ENCODE data around the gene TMEM209.
"Not testable (repeated sequence)": the region's sequence is repeated elsewhere in the genome, so short reads cannot be mapped to it uniquely, and the experiment has no call there.

The TMEM209 gene

DNA sequence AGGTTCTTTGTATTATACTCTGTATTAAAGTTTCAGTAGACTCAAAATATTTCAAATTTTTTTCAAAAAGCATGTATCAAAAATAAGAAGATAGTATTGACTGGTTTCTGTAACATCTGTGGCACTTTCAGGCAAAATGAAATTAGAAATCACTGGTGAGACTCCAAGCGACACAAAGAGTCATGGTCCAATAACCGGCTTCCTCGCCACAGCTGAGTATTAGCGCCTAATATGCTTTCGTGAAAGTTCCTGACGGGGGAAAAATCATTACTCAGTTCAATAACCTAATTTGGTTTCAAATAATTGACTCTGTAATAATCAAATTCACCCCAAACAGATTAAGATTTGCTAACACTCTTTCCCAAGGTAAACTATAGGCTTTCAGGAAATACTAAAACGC is 13.4 kb downstream of the TMEM209 start:
- Histone ChIP-seq H3K9ac (ENCODE audit: low read length) (no peak overlapping the region), H3K4me3 (ENCODE audit: low read depth, low read length) (no peak overlapping the region), H3K36me3 (ENCODE audit: control insufficient read depth, insufficient read depth, low read length) (peaks cover 67% of the 10 kb centered on the region)

DNA sequence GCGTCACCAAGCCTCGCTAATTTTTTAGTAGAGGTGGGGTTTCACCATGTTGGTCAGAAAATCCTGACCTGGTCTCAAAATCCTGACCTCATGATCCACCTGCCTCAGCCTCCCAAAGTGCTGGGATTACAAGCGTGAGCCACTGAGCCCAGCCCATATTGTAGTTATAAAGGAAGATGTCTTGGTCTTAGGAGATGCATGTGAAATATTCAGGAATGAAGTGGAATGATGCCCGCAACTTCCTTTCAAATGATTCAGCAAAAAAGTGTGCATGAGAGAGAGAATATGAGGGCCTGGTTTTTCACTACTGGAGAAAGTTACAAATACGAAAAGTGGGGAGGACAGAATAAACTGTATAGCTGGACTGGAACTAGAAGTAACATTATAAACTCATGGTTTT is 15.9 kb downstream of the TMEM209 start:
- no peak overlapping the region for H3K9ac ChIP-seq (ENCODE audit: low read length)
- no peak overlapping the region for H3K27ac ChIP-seq (ENCODE audit: low read depth, low read length)
- H3K36me3 ChIP-seq (ENCODE audit: control insufficient read depth, insufficient read depth, low read length) = peaks cover 68% of the 10 kb centered on the region
- H3K9me3 ChIP-seq (ENCODE audit: control insufficient read depth, insufficient read depth, low read depth, low read length) = no peaks in the 10 kb centered on the region
- no peak overlapping the region for H3K4me3 ChIP-seq (ENCODE audit: low read depth, low read length)
- no peaks in the 10 kb centered on the region for H3K27me3 ChIP-seq (ENCODE audit: control insufficient read depth, insufficient read depth, low read length)
- H3K4me1 ChIP-seq (ENCODE audit: control insufficient read depth, insufficient read depth, low read length) = no peaks in the 10 kb centered on the region

More for the DNA sequence above, 13.4 kb downstream of the TMEM209 start:
- Histone ChIP-seq H3K27ac (ENCODE audit: low read depth, low read length) (no peak overlapping the region), H3K4me1 (ENCODE audit: control insufficient read depth, insufficient read depth, low read length) (no peaks in the 10 kb centered on the region), H3K9me3 (ENCODE audit: control insufficient read depth, insufficient read depth, low read depth, low read length) (no peaks in the 10 kb centered on the region), H3K27me3 (ENCODE audit: control insufficient read depth, insufficient read depth, low read length) (no peaks in the 10 kb centered on the region)

DNA sequence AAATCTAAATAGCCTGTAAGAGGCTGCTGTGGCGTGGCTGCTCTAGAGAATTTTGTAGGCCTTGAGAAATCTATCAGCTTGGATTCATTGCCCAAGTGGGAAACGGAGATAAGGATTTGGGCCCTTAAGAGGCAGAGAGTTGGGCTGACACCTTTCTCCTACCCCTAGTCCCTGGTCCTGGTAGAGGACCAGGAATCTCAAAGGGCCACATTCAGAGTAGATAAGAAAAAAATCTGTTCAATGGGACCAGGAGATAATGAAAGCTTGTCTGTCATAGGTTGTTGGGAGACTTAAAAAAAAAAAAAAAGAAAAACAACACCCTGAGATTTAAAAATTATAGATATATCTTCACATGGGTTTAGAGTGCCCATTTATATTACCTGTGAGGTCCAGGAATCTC is 17.8 kb downstream of the TMEM209 start:
- H3K4me1 ChIP-seq (ENCODE audit: control insufficient read depth, insufficient read depth, low read length) = no peaks in the 10 kb centered on the region
- peaks cover 69% of the 10 kb centered on the region for H3K36me3 ChIP-seq (ENCODE audit: control insufficient read depth, insufficient read depth, low read length)
- H3K9me3 ChIP-seq (ENCODE audit: control insufficient read depth, insufficient read depth, low read depth, low read length) = no peaks in the 10 kb centered on the region
- H3K9ac ChIP-seq (ENCODE audit: low read length) = no peak overlapping the region
- H3K27ac ChIP-seq (ENCODE audit: low read depth, low read length) = no peak overlapping the region
- no peak overlapping the region for H3K4me3 ChIP-seq (ENCODE audit: low read depth, low read length)
- H3K27me3 ChIP-seq (ENCODE audit: control insufficient read depth, insufficient read depth, low read length) = no peaks in the 10 kb centered on the region

DNA sequence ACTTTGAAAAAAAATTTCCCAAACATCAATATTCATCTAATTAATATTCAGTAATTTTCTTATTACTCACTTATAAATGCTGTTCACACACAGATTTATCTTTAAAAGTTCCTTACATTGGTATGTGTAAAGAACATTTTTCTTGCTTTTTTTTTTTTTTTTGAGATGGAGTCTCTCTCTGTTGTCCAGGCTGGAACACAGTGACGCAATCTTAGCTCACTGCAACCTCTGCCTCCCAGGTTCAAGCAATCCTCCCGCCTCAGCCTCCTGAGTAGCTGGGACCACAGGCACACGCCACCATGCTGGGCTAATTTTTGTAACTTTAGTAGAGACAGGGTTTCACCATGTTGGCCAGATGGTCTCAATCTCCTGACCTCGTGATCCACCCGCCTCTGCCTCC is 20.9 kb downstream of the TMEM209 start:
- not testable (repeated sequence) for H3K27ac ChIP-seq (ENCODE audit: low read depth, low read length); H3K4me1 ChIP-seq (ENCODE audit: control insufficient read depth, insufficient read depth, low read length); H3K4me3 ChIP-seq (ENCODE audit: low read depth, low read length); H3K9me3 ChIP-seq (ENCODE audit: control insufficient read depth, insufficient read depth, low read depth, low read length); H3K27me3 ChIP-seq (ENCODE audit: control insufficient read depth, insufficient read depth, low read length); H3K9ac ChIP-seq (ENCODE audit: low read length)
- H3K36me3 ChIP-seq (ENCODE audit: control insufficient read depth, insufficient read depth, low read length) = peaks cover 68% of the 10 kb centered on the region

DNA sequence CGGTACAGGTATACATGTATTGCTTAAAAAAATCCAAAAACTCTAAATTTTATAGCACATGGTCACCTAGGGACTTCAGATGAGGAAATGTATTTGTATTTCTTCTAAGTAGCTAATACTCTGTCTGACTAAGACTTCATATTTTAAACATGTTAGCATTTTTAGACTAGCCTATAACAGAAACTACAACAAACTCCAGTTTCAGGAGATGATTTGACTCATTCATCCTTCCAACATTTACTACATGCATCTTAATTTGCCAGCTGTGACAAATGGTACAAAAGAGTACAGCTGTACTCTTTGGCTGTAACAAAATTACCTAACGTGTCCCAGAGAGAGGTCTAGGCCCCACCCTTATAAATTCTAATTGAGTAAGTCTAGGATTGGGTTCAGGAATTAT is 22.2 kb downstream of the TMEM209 start:
- Histone ChIP-seq H3K4me3 (ENCODE audit: low read depth, low read length) (no peak overlapping the region), H3K9ac (ENCODE audit: low read length) (no peak overlapping the region), H3K36me3 (ENCODE audit: control insufficient read depth, insufficient read depth, low read length) (peaks cover 65% of the 10 kb centered on the region), H3K27ac (ENCODE audit: low read depth, low read length) (no peak overlapping the region), H3K27me3 (ENCODE audit: control insufficient read depth, insufficient read depth, low read length) (no peaks in the 10 kb centered on the region), H3K4me1 (ENCODE audit: control insufficient read depth, insufficient read depth, low read length) (no peaks in the 10 kb centered on the region), H3K9me3 (ENCODE audit: control insufficient read depth, insufficient read depth, low read depth, low read length) (no peaks in the 10 kb centered on the region)

DNA sequence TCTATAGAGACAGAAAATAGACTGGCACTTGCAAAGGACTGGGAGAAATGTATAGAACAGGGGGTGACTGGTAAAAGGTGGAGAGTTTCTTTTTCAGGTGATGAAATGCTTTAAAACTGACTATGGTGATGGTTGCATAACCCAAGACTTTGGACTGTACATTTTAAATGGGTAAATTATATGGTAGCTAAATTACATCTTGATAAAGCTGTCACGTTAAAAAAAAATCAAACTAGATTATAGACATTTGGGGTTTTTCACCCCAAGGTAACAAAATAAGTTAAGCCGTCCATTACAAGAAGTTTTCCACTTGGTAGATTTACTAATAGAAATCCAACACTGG is 24.0 kb downstream of the TMEM209 start:
- no peaks in the 10 kb centered on the region for H3K9me3 ChIP-seq (ENCODE audit: control insufficient read depth, insufficient read depth, low read depth, low read length)
- no peak overlapping the region for H3K4me3 ChIP-seq (ENCODE audit: low read depth, low read length)
- no peaks in the 10 kb centered on the region for H3K4me1 ChIP-seq (ENCODE audit: control insufficient read depth, insufficient read depth, low read length)
- no peak overlapping the region for H3K9ac ChIP-seq (ENCODE audit: low read length)
- no peaks in the 10 kb centered on the region for H3K27me3 ChIP-seq (ENCODE audit: control insufficient read depth, insufficient read depth, low read length)
- peaks cover 69% of the 10 kb centered on the region for H3K36me3 ChIP-seq (ENCODE audit: control insufficient read depth, insufficient read depth, low read length)
- H3K27ac ChIP-seq (ENCODE audit: low read depth, low read length) = no peak overlapping the region

DNA sequence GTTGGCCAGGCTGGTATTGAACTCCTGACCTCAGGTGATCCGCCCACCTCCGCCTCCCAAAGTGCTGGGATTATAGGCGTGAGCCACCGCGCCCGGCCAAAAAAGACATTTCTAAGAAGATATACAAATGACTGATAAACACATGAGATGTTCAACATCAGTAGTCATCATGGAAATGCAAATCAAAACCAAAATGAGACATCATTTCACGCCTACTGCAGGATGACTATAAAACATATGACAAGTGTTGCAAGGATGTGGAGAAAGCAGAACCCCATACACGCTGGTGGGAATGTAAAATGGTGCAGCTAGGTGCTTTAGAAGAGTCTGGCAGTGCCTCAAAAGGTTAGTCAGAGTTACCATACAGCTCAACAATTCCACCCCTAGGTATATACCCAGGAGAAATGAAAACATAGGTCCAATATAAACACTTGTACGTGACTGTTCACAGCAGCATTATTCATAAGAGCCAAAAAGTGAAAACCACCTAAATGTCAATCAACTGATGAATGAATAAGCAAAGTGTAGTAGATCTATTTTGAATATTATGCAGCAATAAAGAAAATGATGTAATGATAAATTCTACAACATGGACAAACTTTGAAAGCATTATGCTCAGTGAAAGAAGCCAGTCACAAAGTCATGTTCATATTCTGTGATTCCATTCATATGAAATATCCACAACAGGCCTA is 24.5 kb downstream of the TMEM209 start:
- Histone ChIP-seq H3K36me3 (ENCODE audit: control insufficient read depth, insufficient read depth, low read length) (peaks cover 69% of the 10 kb centered on the region), H3K4me1 (ENCODE audit: control insufficient read depth, insufficient read depth, low read length) (no peaks in the 10 kb centered on the region), H3K4me3 (ENCODE audit: low read depth, low read length) (no peak overlapping the region)

DNA sequence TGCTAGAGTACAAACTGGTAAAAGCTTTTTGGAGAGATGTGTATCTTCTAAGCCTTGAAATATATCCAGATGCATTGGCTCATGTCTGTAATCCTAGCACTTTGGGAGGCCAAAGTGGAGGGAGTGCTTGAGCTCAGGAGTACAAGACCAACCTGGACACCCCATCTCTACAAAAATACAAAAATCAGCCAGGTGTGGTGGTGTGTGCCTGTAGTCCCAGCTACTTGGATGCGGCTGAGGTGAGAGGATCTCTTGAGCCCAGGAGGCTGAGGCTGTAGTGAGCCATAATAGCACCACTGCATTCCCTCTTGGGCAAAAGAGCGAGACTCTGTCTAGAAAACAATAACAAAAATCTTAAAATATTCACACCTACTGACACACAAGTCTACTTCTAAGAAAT is 25.6 kb downstream of the TMEM209 start:
- no peak overlapping the region for H3K27ac ChIP-seq (ENCODE audit: low read depth, low read length)
- no peaks in the 10 kb centered on the region for H3K27me3 ChIP-seq (ENCODE audit: control insufficient read depth, insufficient read depth, low read length)
- H3K4me3 ChIP-seq (ENCODE audit: low read depth, low read length) = no peak overlapping the region
- H3K9ac ChIP-seq (ENCODE audit: low read length) = no peak overlapping the region
- H3K4me1 ChIP-seq (ENCODE audit: control insufficient read depth, insufficient read depth, low read length) = no peaks in the 10 kb centered on the region
- H3K36me3 ChIP-seq (ENCODE audit: control insufficient read depth, insufficient read depth, low read length) = peaks cover 70% of the 10 kb centered on the region
- no peaks in the 10 kb centered on the region for H3K9me3 ChIP-seq (ENCODE audit: control insufficient read depth, insufficient read depth, low read depth, low read length)

More for the DNA sequence above, 24.5 kb downstream of the TMEM209 start:
- H3K27me3 ChIP-seq (ENCODE audit: control insufficient read depth, insufficient read depth, low read length) = no peaks in the 10 kb centered on the region
- no peak overlapping the region for H3K27ac ChIP-seq (ENCODE audit: low read depth, low read length)
- no peaks in the 10 kb centered on the region for H3K9me3 ChIP-seq (ENCODE audit: control insufficient read depth, insufficient read depth, low read depth, low read length)
- no peak overlapping the region for H3K9ac ChIP-seq (ENCODE audit: low read length)

DNA sequence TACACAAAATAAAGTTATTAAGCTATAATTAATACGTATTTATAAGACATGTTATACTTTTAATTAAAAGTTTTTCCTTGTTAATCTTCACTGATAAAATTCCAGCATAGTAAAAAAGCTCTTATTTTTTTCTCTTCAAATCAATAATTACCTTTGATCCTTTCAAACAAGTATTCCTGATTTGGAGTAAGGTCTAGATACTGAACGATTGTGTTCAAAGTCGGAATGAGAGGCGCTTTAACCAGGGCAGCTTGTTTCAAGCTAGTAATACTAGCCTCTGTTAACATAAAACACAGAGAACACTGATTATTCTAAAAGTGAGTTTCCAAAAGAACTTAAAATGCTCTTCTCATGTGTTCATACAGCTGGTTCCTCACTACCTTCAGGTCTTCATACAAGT is 27.0 kb downstream of the TMEM209 start:
- H3K4me3 ChIP-seq (ENCODE audit: low read depth, low read length) = no peak overlapping the region
- no peaks in the 10 kb centered on the region for H3K9me3 ChIP-seq (ENCODE audit: control insufficient read depth, insufficient read depth, low read depth, low read length)
- H3K27me3 ChIP-seq (ENCODE audit: control insufficient read depth, insufficient read depth, low read length) = no peaks in the 10 kb centered on the region
- peaks cover 75% of the 10 kb centered on the region for H3K36me3 ChIP-seq (ENCODE audit: control insufficient read depth, insufficient read depth, low read length)
- H3K9ac ChIP-seq (ENCODE audit: low read length) = no peak overlapping the region
- H3K4me1 ChIP-seq (ENCODE audit: control insufficient read depth, insufficient read depth, low read length) = no peaks in the 10 kb centered on the region
- no peak overlapping the region for H3K27ac ChIP-seq (ENCODE audit: low read depth, low read length)

DNA sequence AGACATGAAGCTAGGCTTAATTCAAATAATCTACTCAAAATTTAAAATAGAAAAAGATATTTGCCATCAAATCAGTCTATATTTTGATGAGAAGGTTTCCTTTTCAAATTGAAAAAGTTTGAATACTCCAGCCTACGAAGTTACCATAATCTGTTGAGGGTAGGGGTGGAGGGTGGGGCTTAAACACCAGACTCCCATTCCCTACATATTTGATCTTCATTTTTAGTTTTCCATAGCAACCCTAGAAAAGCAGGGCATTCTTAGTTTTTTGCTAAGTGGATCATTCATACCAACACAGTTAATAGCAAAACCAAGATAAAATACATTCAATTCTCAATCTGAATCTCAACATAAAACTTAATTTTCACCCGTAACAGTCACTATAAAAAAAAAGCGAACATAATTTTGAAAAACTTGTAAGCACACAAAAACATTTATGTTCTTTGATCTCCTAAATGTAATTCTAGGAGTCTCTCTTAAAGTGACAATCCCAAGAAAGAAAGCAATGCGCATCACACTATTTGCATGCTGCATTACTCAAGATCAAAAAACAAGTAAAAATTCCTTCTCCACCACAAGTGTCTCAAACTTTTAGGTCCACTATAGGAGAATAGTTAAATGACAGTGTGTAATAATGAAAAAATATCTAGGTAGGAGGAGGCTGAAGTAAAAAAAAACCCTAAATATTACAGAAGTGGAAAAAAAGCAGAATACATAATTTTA is 30.8 kb downstream of the TMEM209 start:
- Histone ChIP-seq H3K9me3 (ENCODE audit: control insufficient read depth, insufficient read depth, low read depth, low read length) (no peaks in the 10 kb centered on the region), H3K36me3 (ENCODE audit: control insufficient read depth, insufficient read depth, low read length) (peaks cover 63% of the 10 kb centered on the region)

DNA sequence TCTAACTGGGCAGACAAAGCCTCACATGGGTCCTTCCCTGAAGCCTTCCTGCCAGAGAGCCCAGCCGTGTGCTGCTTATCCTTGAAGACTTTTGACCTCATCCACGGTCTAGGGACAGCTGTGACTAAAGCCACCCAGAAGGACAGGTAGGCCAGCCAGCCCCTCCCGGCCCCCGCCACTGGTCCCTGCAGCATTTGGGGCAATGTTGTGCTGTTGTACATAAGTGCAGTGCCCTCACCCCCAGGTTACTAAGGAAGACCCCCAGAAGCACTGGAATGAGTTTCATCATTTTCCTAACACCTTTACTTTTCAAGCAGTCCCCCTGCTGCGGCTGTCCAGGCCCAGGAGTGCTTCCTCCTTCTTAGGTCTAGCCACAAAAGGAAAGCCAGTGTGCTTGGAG is 43.0 kb downstream of the TMEM209 start:
- no peaks in the 10 kb centered on the region for H3K27me3 ChIP-seq (ENCODE audit: control insufficient read depth, insufficient read depth, low read length)
- no peaks in the 10 kb centered on the region for H3K9me3 ChIP-seq (ENCODE audit: control insufficient read depth, insufficient read depth, low read depth, low read length)
- no peak overlapping the region for H3K9ac ChIP-seq (ENCODE audit: low read length)
- peaks cover 69% of the 10 kb centered on the region for H3K36me3 ChIP-seq (ENCODE audit: control insufficient read depth, insufficient read depth, low read length)
- H3K27ac ChIP-seq (ENCODE audit: low read depth, low read length) = no peak overlapping the region
- no peak overlapping the region for H3K4me3 ChIP-seq (ENCODE audit: low read depth, low read length)
- H3K4me1 ChIP-seq (ENCODE audit: control insufficient read depth, insufficient read depth, low read length) = no peaks in the 10 kb centered on the region

More for the DNA sequence above, 30.8 kb downstream of the TMEM209 start:
- H3K4me3 ChIP-seq (ENCODE audit: low read depth, low read length) = no peak overlapping the region
- no peaks in the 10 kb centered on the region for H3K27me3 ChIP-seq (ENCODE audit: control insufficient read depth, insufficient read depth, low read length)
- no peak overlapping the region for H3K27ac ChIP-seq (ENCODE audit: low read depth, low read length)
- no peak overlapping the region for H3K9ac ChIP-seq (ENCODE audit: low read length)
- no peaks in the 10 kb centered on the region for H3K4me1 ChIP-seq (ENCODE audit: control insufficient read depth, insufficient read depth, low read length)

Data from HUES6 (cell line).